T-cell (primary cell): Measurements from ENCODE around the gene SLC5A1. TPM values are rescaled to one million over a fixed set of nuclear protein-coding genes. Genes with fewer than 3 reads are reported as not detected.

Experiments
- ATAC-seq, 4 experiments: fragments of 200-7000 bp in 3 of 4; fragments of 150-1000 bp in 1 of 4; cut with Tn5 transposase; replicated peaks in 1 of 4; 1 replicate in 3 of 4; 2 replicates in 1 of 4; pipeline ENCODE4 v1.10.0; 2021; ENCODE audit warnings: moderate library complexity in 3 of 4, mild to moderate bottlenecking in 2 of 4, moderate number of reproducible peaks in 1 of 4
- CTCF ChIA-PET, 2 donors: fragments of 300-600 bp; sonication (Branson Sonifier 250); formaldehyde crosslinking; loops; one replicate each; lab custom pipeline; 2022; ENCODE audit warnings: antibody characterized with exemption in 2 of 2; lab: Charles Lee
- POLR2A ChIA-PET, 2 donors: fragments of 300-600 bp; sonication (Branson Sonifier 250); formaldehyde crosslinking; loops; one replicate each; lab custom pipeline; 2022; ENCODE audit warnings: antibody characterized with exemption in 2 of 2; lab: Charles Lee
- DNase-seq, 35 experiments: peaks; one replicate each; pipeline versions ENCODE4 v3.0.0 to v3.0.0-alpha.2; 2013 to 2023
- H3K27ac ChIP-seq: one replicate; pipeline ENCODE4 v1.5.1; 2013; ENCODE audit warnings: low read length
- H3K27me3 ChIP-seq, 2 experiments: replicated peaks in 1 of 2; 1 replicate in 1 of 2; 2 replicates in 1 of 2; pipeline versions ENCODE4 v1.6.1 to v1.7.0; 2013; ENCODE audit warnings: low read length in 1 of 2, mixed read lengths in 1 of 2; ENCODE audit not compliant: control insufficient read depth in 2 of 2, insufficient read depth in 2 of 2; ENCODE audit errors: extremely low read depth in 1 of 2
- H3K36me3 ChIP-seq, 2 donors: 1 replicate in 1 of 2; 2 replicates in 1 of 2; pipeline versions ENCODE4 v1.6.1 to v1.7.0; 2013; ENCODE audit warnings: low read length in 1 of 2; ENCODE audit not compliant: control insufficient read depth in 2 of 2, insufficient read depth in 1 of 2; ENCODE audit errors: extremely low read depth in 1 of 2
- H3K4me1 ChIP-seq, 2 experiments: 1 replicate in 1 of 2; 2 replicates in 1 of 2; pipeline versions ENCODE4 v1.6.1 to v1.7.0; 2013; ENCODE audit warnings: low read length in 2 of 2, mixed read lengths in 1 of 2; ENCODE audit not compliant: insufficient read depth in 2 of 2, control insufficient read depth in 1 of 2; ENCODE audit errors: extremely low read depth in 1 of 2
- H3K4me3 ChIP-seq, 2 donors: 1 replicate in 1 of 2; 2 replicates in 1 of 2; pipeline versions ENCODE4 v1.5.1 to v1.7.0; 2013; ENCODE audit warnings: mild to moderate bottlenecking in 2 of 2, low read length in 1 of 2, moderate library complexity in 1 of 2; ENCODE audit not compliant: control insufficient read depth in 1 of 2; ENCODE audit errors: extremely low read depth in 1 of 2
- H3K9me3 ChIP-seq: 2 replicates; pipeline ENCODE4 v1.7.0; 2013
- H3K27ac Mint-ChIP-seq, 2 donors: one replicate each; pipeline ENCODE4 v1.8.0; 2020 to 2021; ENCODE audit warnings: mild to moderate bottlenecking in 2 of 2, mixed read lengths in 2 of 2
- H3K27me3 Mint-ChIP-seq, 2 donors: one replicate each; pipeline ENCODE4 v1.8.0; 2021 to 2022; ENCODE audit warnings: mixed read lengths in 2 of 2
- H3K36me3 Mint-ChIP-seq: one replicate; pipeline ENCODE4 v1.8.0; 2021; ENCODE audit warnings: mixed read lengths
- H3K4me1 Mint-ChIP-seq, 3 donors: one replicate each; pipeline ENCODE4 v1.8.0; 2020 to 2022; ENCODE audit warnings: mixed read lengths in 3 of 3, mild to moderate bottlenecking in 1 of 3
- H3K4me3 Mint-ChIP-seq, 3 donors: one replicate each; pipeline ENCODE4 v1.8.0; 2020 to 2022; ENCODE audit warnings: mild to moderate bottlenecking in 3 of 3, mixed read lengths in 3 of 3, moderate library complexity in 3 of 3
- H3K9me3 Mint-ChIP-seq, 3 donors: one replicate each; pipeline ENCODE4 v1.8.0; 2020 to 2022; ENCODE audit warnings: mixed read lengths in 3 of 3
- WGBS: methylation state at CpG from one replicate; pipeline ENCODE4 v1.1.5; 2013; ENCODE audit warnings: missing lambda C conversion rate; ENCODE audit not compliant: insufficient coverage; 5-methylcytosine and 5-hydroxymethylcytosine counted together
- total RNA-seq, 35 experiments: library from RNA in 6 of 35; stranded (reverse) in 6 of 35; fragments of 120-200 nt in 1 of 35; gene quantifications; one replicate each; pipeline versions ENCODE4 v1.2.1 to v1.2.4 and lab custom pipeline; 2013 to 2026

The SLC5A1 gene
- total RNA-seq, 5 donors from 2014 or later (not counting 1 experiment from before 2014, with no cell fraction given): not detected

DNA sequence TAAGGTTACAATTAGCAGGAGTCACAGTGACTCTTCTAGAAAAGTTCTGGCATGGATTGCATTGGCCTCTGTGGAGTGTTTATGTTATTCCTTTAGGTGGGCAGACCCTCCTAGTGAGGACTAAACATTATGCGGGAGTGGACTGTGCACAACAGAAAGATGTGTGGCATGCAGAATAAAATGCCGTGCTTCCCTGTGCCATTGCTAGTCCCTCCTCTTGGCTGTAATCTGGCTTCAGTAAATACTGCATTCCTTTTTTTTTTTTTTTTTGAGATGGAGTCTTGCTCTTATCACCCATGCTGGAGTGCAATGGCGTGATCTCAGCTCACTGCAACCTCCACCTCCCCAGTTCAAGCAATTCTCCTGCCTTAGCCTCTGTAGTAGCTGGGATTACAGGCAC is 45.0 kb downstream of the SLC5A1 start:
- Mint-ChIP-seq H3K4me1 (no peaks in the 10 kb centered on the region), H3K9me3 (no peaks in the 10 kb centered on the region), H3K36me3 (no peaks in the 10 kb centered on the region), H3K27me3 (peaks cover 15 to 17% of the 10 kb centered on the region in 2 donors), H3K4me3 (no peak overlapping the region), H3K27ac (no peak overlapping the region)
- H3K9me3 ChIP-seq: no peaks in the 10 kb centered on the region
- H3K4me1 ChIP-seq: no peaks in the 10 kb centered on the region
- H3K27me3 ChIP-seq: peaks cover 4 to 8% of the 10 kb centered on the region in 2 experiments
- ATAC-seq: no peak
- ChIA-PET CTCF (no interaction called here), POLR2A (no interaction called here)
- H3K4me3 ChIP-seq: no peak overlapping the region
- 86% methylated on average over 2 of the region's 3 CpGs for WGBS
- H3K27ac ChIP-seq: no peak overlapping the region
- no peaks in the 10 kb centered on the region for H3K36me3 ChIP-seq
- DNase-seq: no peak

DNA sequence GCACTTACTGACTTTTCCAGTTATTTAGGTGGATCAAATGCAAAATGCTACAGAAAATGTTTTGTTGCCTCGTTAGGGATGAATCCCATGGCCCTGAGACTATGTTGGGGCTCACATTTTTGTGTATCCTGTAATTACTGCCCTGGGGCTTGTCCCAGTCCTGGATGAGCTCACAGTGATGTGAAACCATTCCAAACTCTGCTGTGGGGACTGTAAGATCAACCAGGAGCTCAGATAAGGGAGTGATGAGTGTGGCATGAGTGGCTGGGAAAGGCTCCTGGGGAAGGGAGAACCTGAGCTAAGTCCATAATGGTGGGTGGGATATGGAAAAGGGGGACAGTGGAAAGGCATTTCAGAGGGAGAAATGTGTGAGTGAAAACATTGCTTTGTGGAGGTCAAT is 54.0 kb downstream of the SLC5A1 start:
- H3K36me3 ChIP-seq: no peaks in the 10 kb centered on the region
- no peak for ATAC-seq
- Mint-ChIP-seq H3K9me3 (no peaks in the 10 kb centered on the region), H3K4me1 (peaks cover 12 to 19% (median 17%) of the 10 kb centered on the region in 3 donors), H3K4me3 (no peak overlapping the region), H3K27me3 (peaks cover 0 to 11% of the 10 kb centered on the region in 2 donors), H3K27ac (no peak overlapping the region), H3K36me3 (no peaks in the 10 kb centered on the region)
- H3K27ac ChIP-seq: no peak overlapping the region
- 38% methylated on average over 1 of the region's 1 CpG for WGBS
- DNase-seq: no peak
- ChIA-PET POLR2A (no interaction called here), CTCF (no interaction called here)
- no peak overlapping the region for H3K4me3 ChIP-seq
- H3K4me1 ChIP-seq: no peaks in the 10 kb centered on the region
- no peaks in the 10 kb centered on the region for H3K9me3 ChIP-seq
- peaks cover 0 to 3% of the 10 kb centered on the region in 2 experiments for H3K27me3 ChIP-seq

DNA sequence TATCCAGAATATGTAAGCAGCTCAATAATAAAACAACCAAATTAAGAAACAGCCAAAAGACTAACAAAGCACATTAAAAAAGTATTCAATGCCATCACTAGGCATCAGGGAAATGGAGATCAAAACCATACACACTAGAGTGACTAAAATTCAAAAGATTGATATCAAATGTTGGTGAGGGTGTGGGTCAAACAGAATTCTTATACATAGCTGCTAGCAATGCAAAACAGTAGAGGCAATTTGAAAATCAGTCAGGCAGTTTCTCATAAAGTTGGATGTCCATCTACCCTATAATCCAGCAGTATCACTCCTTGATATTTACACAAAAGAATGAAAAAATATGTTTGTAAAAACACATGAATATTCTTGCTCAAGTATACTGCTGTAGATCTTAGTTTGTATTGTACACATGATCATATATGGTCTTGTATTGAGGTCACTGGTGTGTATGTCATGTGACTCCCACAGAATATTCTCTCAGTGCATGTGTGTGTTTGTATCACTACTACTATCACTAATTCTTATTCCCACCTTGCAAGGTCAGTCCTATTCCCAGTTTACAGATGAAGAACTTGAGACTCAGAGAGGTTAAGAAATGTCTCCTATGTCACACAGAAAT is 54.9 kb downstream of the SLC5A1 start:
- H3K9me3 Mint-ChIP-seq: no peaks in the 10 kb centered on the region
- no peak overlapping the region for H3K4me3 Mint-ChIP-seq
- Histone ChIP-seq H3K27me3 (peaks cover 0 to 3% of the 10 kb centered on the region in 2 experiments), H3K4me1 (no peaks in the 10 kb centered on the region), H3K4me3 (no peak overlapping the region), H3K27ac (no peak overlapping the region), H3K36me3 (no peaks in the 10 kb centered on the region), H3K9me3 (no peaks in the 10 kb centered on the region)
- no peak overlapping the region for H3K27ac Mint-ChIP-seq
- H3K4me1 Mint-ChIP-seq: peaks cover 12 to 19% (median 17%) of the 10 kb centered on the region in 3 donors
- DNase-seq: no peak
- CTCF ChIA-PET: no interaction called here
- POLR2A ChIA-PET: no interaction called here
- H3K36me3 Mint-ChIP-seq: no peaks in the 10 kb centered on the region
- peaks cover 3 to 16% of the 10 kb centered on the region in 2 donors for H3K27me3 Mint-ChIP-seq
- ATAC-seq: no peak

DNA sequence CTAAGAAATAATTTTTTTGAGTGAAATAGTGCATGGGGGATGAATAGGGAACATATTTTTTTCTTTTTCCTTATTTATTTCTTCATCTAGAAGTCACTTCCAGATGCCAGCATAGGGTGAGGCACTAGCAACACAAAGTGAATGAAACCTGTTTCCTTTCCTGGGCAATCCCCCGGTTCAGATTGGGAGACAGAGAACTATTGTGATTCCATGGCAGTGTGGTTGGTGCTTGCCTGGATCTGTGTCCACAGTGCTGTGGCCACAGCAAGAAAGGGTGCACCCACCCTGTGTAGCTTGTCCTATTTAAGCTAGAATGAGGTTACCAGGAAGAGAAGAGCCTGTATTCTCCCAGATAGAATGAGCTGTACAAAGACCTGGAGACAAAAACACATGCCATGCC is 57.6 kb downstream of the SLC5A1 start:
- CTCF ChIA-PET: no interaction called here
- 14% methylated on average over 1 of the region's 1 CpG for WGBS

DNA sequence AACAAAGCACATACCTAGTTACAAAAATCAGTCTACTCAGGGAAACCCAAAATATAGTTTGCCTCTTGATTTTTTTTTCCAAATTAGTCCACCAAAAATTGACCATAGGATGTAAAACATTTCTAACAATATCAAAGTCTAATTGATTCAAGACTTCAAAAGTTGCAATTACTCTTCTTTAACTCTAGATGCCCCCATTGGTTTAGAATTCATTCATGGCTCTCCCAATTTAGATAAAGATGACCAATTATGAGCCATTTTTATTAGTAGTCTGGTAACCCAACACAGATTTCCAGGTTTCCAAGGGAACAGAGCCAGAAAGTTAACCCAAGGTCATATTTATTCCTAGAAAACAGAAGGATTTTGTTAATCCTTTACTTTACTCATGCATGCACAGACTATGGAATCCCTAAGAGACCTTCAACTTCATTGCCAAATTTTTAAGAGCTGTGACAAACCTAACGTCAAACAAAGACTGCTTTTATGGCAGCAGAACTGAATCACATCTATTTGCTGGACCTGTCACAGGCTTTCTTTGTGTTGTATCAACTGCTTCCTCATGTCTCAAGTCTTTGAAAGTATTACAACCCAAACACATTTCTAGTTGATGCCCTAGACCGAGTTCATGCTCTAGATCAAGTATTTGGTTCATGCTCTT is 60.7 kb downstream of the SLC5A1 start:
- POLR2A ChIA-PET: interaction anchor here in 1 of 2 donors (0.7 kb wide), 1 partner anchor 692 kb away, joined by 3 read pairs; no protein-coding TSS in a partner anchor
- H3K4me3 Mint-ChIP-seq: no peak overlapping the region
- Histone ChIP-seq H3K4me1 (no peaks in the 10 kb centered on the region), H3K36me3 (no peaks in the 10 kb centered on the region), H3K4me3 (no peak overlapping the region), H3K9me3 (no peaks in the 10 kb centered on the region), H3K27ac (no peak overlapping the region), H3K27me3 (peaks cover 2 to 3% of the 10 kb centered on the region in 2 experiments)
- H3K27ac Mint-ChIP-seq: no peak overlapping the region
- H3K9me3 Mint-ChIP-seq: no peaks in the 10 kb centered on the region
- ATAC-seq (no peak), DNase-seq (peak in 1 of 35 experiments; percentile 47)
- no peaks in the 10 kb centered on the region for H3K4me1 Mint-ChIP-seq
- 52% methylated on average over 2 of the region's 2 CpGs for WGBS
- H3K27me3 Mint-ChIP-seq: peaks cover 22 to 33% of the 10 kb centered on the region in 2 donors
- no peaks in the 10 kb centered on the region for H3K36me3 Mint-ChIP-seq
- CTCF ChIA-PET: interaction anchor here (0.7 to 1.2 kb wide), 4 partner anchors 128 to 372 kb away, joined by 3 to 9 read pairs (median 4); no protein-coding TSS in a partner anchor

More for the DNA sequence above, 57.6 kb downstream of the SLC5A1 start:
- Mint-ChIP-seq H3K36me3 (no peaks in the 10 kb centered on the region), H3K27me3 (peaks cover 3 to 21% of the 10 kb centered on the region in 2 donors), H3K9me3 (no peaks in the 10 kb centered on the region), H3K27ac (no peak overlapping the region), H3K4me3 (no peak overlapping the region), H3K4me1 (peaks cover 0 to 4% (median 0%) of the 10 kb centered on the region in 3 donors)
- Histone ChIP-seq H3K4me3 (no peak overlapping the region), H3K27me3 (peaks cover 0 to 3% of the 10 kb centered on the region in 2 experiments), H3K36me3 (no peaks in the 10 kb centered on the region), H3K4me1 (no peaks in the 10 kb centered on the region), H3K27ac (no peak overlapping the region), H3K9me3 (no peaks in the 10 kb centered on the region)
- no peak for ATAC-seq
- DNase-seq: no peak
- POLR2A ChIA-PET: no interaction called here

DNA sequence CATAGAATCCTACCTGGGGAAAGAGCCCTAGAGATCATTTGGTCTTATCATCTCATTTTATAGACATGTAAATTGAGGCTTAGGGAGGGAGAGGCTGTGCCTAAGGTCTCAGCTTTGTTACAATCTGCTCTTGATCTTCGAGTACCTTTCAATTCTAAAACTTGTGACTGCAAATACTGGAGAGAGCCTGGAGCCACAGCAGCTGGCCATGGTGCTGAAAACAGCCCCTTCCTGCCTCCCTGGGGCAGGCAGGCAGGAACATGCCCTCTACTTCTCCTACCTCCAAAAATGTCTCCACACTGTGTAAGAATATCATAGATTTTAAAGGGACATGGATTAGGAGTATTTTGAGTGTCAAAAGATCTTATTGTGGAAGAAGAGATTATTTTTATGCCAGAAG is 63.9 kb downstream of the SLC5A1 start:
- Mint-ChIP-seq H3K9me3 (no peaks in the 10 kb centered on the region), H3K36me3 (no peaks in the 10 kb centered on the region), H3K27me3 (peaks cover 37 to 47% of the 10 kb centered on the region in 2 donors), H3K27ac (no peak overlapping the region), H3K4me3 (no peak overlapping the region), H3K4me1 (no peaks in the 10 kb centered on the region)
- no CpG with 5 or more reads among the region's 1 CpG for WGBS
- DNase-seq: peak in 2 of 35 experiments; percentile 1 to 8
- ATAC-seq: no peak
- H3K36me3 ChIP-seq: no peaks in the 10 kb centered on the region
- peaks cover 0 to 5% of the 10 kb centered on the region in 2 experiments for H3K27me3 ChIP-seq
- no peak overlapping the region for H3K4me3 ChIP-seq
- no peaks in the 10 kb centered on the region for H3K9me3 ChIP-seq
- ChIA-PET POLR2A (no interaction called here), CTCF (interaction anchor here (0.6 to 1.5 kb wide), 2 partner anchors 136 to 388 kb away, joined by 3 read pairs; no protein-coding TSS in a partner anchor)
- H3K27ac ChIP-seq: no peak overlapping the region
- H3K4me1 ChIP-seq: no peaks in the 10 kb centered on the region
